GM04503 (cell line): ENCODE results near the gene BRK1.
"Not testable (repeated sequence)": the region's sequence is repeated elsewhere in the genome, so short reads cannot be mapped to it uniquely, and the experiment has no call there.

Source experiments
- DNase-seq: peaks from one replicate; pipeline ENCODE4 v3.0.0-alpha.2; 2012; ENCODE audit warnings: low read depth

BRK1 gene

DNA sequence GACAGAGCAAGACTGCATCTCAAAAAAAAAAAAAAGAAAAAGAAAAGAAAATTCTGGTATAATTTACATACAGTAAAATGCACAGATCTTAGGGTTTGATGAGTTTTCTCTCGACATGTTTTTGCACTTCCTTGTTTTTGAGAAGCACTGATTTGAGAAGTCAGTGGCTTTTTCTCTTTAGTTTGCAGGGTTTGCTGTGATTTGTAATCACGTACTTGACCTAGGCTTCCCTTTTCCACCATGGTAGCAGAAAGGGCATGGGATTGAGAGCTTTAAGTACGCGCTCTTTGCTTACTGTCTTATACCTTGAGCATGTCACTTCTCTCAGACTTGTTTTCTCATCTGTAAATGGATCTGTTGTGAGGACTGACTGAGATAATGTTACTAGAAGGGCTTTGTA is 30.2 kb downstream of the BRK1 start:
- no peak for DNase-seq

DNA sequence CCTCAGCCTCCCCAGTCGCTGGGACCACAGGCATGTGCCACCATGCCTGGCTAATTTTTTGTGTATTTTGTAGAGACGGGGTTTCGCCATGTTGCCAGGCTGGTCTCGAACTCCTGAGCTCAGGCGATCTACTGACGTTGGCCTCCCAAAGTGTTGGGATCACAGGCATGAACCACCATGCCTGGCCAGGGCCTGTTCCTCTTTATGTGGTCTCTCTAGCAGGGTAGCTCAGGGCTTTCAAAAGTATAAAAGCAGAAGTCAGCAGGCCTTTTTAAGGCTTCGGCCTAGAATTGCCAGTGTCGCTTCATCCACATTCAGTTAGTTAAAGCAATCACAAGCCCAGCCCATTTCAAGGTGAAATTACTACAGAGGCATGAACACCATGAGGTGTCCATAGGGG is 33.8 kb downstream of the BRK1 start:
- no peak for DNase-seq

DNA sequence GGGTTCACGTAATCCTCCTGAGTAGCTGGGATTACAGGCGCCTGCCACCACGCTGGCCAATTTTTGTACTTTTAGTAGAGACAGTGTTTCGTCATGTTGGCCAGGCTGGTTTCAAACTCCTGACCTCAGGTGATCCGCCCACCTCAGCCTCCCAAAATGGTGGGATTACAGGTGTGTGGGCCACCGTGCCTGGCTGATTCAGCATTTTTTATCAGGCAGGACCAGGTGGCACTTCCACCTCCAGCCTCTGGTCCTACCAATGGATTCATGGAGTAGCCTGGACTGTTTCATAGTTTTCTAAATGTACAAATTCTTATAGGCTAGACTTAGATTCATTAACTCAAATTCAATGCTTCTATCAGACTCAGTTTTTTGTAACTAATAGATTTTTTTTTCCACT is 35.5 kb downstream of the BRK1 start:
- DNase-seq = no peak

DNA sequence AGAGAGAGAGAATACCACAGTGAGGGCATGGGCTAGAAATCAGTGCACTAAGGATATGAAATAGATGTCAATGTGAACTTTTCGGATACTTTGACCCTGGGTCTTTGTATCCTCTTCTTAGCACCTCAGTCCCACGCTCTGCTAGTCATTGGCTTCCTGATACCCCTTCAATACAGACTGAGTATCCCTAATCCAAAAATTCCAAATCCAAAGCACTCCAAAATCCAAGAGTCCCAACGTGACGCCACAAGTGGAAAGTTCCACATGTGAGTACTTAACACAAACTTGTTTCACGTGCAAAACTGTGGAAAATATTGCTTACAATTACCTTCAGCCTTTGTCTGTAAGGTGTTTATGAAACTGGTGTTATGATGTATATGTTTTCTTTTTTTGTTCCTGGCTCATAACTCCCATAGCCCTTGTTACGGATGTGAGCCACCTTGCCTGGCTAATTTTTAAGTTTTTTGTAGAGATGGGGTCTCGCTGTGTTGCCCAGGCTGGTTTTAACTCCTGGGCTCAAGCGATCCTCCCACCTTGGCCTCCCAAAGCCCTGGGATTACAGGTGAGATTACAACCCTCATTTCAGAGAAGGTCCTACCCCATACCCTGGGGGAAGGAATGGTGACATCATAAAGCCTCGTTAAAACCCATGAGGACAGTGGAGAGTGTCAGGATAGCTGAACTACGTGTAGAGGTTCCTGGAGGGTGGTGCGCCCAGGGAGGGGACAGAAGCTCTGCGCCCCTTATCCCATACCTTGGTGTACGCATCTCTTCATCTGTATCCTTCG is 39.1 kb downstream of the BRK1 start:
- no peak for DNase-seq

DNA sequence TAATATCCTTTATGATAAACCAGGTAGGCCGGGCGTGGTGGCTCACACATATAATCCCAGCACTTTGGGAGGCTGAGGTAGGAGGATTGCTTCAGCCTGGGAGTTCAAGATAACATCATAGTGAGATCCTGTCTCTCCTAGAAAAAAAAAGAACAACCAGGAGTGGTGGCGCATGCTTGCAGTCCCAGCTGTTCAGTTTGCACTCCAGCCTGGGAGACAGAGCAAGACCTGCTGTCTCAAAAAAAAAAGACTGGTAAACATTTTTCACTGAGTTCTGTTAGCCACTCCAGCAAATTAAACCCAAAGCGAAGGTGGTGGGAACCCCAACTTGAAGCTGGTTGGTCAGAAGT is 39.6 kb downstream of the BRK1 start:
- DNase-seq = no peak

DNA sequence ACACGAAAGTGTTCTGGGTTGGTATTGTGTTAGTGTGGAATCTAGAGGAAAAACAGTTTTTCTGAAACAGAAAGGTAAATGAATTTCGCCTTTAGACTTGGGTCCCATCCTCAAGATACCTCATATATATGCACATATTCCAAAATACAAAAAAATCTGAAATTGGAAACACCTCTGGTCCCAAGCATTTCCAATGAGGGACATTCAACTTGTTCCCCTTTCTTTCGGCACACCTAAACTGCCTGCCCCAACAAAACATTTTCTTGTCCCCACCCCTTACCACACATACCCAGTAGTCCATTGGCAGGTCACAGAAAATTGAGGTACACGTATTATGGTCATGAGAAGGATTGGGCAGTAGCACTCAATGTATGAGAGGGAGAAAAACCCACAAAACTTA is 40.2 kb downstream of the BRK1 start:
- no peak for DNase-seq

DNA sequence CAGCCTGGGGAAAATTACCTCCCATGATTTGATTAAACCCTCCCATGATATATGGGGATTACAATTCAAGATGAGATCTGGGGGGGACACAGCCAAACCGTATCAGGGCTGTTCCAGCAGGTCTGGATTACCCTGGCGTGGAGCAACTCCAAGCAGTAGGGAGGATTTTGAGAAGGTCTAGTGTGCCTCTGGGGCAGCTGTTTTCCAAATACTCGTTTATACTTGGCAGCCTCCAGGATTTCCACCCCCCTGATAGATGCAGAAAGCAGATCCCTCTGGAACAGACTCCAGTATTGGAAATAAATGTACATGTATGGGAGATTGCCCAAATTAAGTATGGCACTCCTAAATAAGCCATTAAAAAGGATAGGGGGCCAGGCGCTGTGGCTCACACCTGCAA is 41.6 kb downstream of the BRK1 start:
- DNase-seq = no peak

DNA sequence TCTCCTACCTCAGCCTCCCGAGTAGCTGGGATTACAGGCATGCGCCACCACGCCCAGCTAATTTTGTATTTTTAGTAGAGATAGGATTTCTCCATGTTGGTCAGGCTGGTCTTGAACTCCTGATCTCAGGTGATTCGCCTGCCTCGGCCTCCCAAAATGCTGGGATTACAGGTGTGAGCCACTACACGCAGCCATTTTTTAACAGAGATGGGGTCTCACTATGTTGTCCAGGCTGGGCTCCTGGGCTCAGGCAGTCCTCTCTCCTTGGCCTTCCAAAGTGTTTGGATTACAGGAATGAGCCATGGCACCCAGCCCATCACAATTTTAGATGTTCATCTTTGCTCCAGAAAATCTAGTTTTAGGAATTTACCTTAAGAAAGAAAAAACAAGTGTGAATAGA is 43.1 kb downstream of the BRK1 start:
- DNase-seq = not testable (repeated sequence)

DNA sequence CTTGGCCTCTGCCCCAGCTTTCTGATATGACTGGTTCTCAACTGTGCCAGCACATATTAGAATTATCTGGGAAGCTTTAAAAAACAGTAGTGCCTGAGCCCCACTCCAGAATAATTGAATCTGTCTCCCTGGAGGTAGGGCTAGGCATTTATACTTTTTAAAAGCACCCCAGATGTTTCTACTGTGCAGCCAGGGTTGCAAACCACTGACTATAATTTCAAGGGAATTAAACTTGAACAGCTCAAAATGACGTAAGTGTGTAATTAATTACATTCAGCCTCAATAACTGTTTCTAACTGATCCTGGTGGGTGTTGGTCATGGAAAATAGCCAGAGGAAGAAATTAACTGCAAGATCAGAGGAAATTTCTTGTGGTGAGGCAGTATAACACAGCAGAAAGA is 44.9 kb downstream of the BRK1 start:
- no peak for DNase-seq

DNA sequence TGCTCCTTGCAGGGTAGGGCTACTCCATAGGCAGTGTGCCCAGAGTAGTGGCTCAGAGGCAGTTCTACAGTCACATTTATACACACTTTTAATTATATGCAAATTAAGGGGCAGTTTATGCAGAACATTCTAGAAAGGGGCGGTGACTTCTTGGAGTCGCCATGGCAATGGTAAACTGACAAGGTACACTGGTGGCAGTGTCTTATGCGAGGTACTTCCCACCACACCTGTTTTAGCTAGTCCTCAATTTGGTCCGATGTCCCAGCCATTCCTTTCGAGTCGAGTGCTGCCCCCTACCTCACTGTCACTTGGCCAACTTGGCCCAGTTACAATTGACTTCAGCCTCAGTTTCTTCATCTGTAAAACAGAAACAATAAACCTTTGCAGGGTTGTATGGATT is 45.5 kb downstream of the BRK1 start:
- DNase-seq = no peak

DNA sequence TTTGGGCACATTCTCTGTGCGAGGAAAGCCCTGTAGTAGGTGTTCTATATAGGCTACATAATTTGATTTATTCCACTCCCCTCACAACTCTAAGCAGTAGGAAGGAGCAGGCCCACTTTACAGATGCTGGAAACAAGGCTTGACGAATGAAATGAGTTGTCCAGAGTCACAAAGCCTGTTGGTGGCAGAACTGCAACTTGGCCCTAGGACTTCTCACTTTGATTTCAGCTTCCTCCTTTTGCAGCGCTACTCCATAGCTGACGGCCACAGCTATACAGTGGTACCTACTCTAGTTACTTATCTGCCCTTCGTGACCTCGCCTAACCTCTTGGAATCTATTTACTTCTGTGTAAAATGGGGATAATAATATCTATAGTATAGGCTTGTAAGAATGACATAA is 46.7 kb downstream of the BRK1 start:
- no peak for DNase-seq

DNA sequence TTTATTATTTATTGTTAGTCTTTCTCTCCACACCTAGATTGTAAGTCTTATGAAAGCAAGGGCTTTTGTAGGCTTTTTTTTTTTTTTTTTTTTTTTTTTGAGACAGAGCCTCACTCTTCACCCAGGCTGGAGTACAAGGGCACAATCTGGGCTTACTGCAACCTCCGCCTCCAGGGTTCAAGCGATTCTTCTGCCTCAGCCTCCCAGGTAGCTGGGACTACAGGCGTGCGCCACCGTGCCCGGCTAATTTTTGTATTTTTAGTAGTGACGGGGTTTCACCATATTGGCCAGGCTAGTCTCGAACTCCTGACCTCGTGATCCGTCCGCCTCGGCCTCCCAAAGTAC is 48.7 kb downstream of the BRK1 start:
- not testable (repeated sequence) for DNase-seq

DNA sequence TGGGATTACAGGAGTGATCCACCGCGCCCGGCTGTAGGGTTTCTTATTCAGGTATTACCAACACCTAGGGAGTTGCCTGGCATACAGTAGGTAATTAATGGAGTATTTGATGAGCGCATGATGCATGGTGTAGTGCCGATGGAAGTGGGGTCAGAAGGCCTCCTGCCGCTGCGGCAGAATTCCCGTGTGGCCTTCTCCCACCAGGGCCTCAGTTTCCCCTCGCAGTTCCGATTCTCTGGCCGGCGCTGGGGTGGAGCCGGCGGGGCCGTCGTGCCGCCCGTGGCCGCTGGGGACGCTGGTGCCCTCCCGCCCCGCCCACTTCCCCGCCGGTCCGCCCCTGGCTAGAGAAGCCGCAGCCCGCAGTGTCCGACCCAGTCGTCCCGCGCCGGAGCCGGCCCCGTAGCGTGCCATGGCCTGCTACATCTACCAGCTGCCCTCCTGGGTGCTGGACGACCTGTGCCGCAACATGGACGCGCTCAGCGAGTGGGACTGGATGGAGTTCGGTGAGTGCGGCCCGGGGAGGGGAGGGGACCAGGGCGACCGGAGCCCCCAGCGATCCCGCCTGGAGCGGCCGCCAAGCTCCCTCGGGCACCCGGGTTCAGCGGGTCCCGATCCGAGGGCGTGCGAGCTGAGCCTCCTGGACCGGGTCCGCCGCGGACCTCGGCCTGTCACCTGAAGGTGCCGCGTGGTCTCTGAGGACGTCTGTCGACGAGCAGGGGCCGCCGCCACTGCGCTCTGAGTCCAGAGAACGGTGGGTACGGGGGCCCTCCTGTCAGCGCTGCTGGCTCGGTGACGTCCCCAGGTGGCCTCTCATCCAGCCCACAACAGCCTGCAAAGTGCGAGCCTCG is 49.3 kb downstream of the BRK1 start, which contains the start of gene IRAK2:
Gene IRAK2 (plus strand): TSS at position 374 of the 848 bp plus-strand sequence. CDS start 36 bp downstream, at position 410.
- DNase-seq = no peak

DNA sequence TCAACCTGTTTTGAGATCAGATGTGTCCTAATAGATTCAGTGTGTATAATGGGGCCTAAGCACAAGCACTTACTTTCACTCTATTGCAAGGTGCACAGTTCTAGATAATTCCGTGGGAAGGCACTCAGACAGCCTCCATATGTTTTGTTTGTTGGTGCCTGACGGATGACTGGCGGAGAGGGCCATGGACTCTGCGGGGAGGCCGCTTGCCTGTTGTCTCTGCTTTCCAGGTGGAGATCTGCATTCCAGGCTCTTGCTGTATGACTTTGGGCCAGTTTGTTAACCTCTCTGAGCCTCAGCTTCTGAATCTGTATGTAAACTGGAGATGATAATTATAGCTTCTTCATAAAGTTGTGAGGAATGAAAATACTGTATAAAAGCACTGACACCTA is 50.7 kb downstream of the BRK1 start:
- no peak for DNase-seq

DNA sequence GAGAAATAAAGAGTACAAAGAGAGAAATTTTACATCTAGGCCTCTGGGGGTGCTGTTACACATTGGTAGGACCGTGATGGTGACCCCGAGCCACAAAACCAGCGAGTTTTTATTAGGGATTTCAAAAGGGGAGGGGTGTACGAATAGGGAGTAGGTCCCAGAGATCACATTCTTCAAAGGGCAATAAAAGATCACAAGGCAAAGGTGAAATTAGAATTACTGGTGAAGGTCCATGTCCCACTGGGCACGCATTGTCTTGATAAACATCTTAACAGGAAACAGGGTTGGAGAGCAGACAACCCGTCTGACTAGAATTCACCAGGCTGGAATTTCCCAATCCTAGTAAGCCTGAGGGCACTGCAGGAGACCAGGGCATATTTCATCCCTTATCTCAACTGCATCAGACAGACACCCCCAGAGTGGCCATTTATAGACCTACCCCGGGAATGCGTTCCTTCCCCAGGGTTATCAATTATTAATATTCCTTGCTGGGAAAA is 53.6 kb downstream of the BRK1 start:
- DNase-seq = no peak

DNA sequence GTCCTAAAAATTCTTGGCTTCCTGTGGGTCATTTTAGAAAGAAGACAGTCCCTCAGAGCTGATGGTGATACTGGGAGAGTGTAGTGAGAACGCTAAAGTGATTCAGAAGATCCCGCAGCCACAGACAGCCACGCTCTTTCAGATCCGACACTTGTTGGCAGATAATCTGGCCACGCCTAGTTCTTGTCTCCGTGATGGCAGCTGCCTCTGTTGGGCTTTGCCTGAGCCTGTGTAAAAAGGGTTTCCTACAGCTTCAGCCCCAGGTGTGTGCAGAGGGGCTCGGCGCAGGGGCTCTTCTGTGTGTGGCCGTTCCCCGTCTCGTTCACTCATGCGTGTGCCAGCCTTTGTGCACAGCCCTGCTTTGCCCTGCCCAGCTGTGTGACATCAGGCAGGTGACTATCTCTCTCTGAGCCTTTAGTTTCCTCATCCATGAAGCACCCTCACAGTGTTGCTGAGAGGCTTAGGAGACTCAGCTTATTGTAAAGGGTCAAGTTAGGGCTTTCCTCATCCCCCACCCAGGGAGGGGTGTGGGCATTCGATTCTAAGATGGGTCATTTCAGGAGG is 55.5 kb downstream of the BRK1 start:
- DNase-seq = no peak

DNA sequence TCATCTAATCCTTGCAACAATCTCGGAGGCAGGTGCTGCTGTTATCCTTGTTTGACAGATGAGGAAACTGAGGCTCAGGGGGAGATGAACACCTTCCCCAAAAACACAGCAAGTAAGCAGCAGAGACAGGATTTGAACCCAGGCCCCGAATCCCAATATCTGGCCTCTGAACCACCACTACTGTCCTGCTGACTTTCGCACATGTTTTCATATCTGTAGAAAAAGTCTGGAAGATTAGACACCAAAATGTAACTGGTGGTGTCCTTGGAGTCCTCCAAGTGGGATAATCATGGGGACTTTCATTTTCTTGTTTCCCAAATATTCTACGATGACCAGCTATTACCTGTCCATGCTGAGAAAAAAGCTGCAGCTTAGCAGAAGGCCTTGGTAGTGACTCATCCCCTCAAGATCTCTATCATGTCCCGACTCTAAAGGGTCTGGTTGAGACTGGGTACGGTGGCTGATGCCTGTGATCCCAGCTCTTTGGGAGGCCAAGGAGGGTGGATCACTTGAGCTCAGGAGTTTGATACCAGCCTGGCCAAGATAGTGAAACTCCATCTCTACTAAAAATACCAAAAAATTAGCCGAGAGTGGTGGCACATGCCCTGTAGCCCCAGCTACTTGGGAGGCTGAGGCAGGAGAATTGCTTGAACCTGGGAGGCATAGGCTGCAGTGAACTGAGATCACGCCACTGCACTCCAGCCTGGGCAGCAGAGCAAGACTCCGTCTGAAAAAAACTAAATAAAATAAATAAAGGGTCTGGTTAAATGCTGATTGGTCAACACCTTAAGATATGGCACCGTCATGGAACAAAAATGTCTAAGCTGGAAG is 57.8 kb downstream of the BRK1 start:
- DNase-seq = no peak

DNA sequence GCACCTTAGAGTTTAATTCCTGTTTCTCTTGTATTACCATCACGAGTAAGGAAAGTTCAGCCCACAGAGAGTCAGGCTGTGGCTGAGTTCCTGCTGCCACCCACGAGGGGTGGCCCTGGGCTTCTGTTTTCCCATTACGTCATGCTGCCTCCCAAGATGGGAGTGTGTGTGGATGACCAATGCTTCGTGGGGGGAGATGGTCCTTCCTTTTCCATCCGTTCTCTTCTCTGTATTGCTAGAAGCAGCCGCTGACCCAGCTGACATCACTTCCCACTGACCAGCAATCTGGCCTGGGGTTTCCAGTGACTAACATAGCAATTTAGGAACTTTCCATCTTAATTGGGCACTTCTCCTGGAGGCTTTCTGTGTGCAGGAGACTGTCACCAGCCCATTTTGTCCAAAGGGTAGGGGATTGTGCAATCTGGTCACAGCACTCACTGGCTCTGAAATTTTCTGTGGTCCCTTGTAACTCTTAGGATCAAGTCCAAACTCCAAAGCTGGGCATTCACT is 58.5 kb downstream of the BRK1 start:
- peak; percentile 87 for DNase-seq

DNA sequence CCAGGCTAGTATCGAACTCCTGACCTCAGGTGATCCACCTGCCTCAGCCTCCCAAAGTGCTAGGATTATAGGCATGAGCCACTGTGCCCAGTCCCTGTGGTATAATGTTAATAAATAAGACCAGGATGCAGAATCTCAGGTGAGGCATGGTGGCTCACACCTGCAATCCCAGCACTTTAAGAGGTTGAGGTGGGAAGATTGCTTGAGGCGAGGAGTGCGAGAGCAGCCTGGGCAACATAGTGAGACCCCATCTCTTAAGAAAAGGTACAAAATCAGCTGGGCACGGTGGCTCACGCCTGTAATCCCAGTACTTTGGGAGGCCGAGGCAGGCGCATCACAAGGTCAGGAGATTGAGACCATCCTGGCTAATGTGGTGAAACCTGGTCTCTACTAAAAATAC is 59.9 kb downstream of the BRK1 start:
- DNase-seq = not testable (repeated sequence)

DNA sequence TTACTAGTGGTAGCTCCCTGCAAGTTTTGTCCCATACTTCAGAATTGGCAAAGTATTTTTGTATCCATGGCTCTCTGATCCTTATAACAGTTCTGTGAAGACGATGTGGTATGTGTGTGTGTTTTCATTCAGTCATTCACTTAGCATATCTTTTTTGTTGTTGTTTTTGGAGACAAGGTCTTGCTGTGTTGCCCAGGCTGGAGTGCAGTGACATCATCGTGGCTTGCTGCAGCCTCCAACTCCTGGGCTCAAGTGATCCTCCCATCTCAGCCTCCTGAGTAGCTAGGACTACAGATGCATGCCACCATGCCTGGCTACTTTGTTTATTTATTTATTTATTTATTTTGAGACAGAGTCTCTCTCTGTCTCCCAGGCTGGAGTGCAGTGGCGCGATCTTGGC is 60.7 kb downstream of the BRK1 start:
- not testable (repeated sequence) for DNase-seq
